Keratinocyte (primary cell): Measurements from ENCODE around the gene BTBD17.

Source experiments
- EZH2 ChIP-seq: IDR thresholded peaks from one replicate; pipeline ENCODE4 v1.6.1; 2012; ENCODE audit warnings: inconsistent platforms, mild to moderate bottlenecking, low read length, moderate library complexity
- TF ChIP-seq, protein P1 (sequence below), 3 experiments: IDR thresholded peaks in 1 of 3; conservative IDR thresholded peaks in 1 of 3; optimal IDR thresholded peaks in 1 of 3; 2 replicates in 2 of 3; 3 replicates in 1 of 3; pipeline versions ENCODE3 to v1.5.1; 2011; ENCODE audit warnings: low read length in 3 of 3, mild to moderate bottlenecking in 3 of 3, moderate library complexity in 2 of 3, control low read depth in 1 of 3, inconsistent platforms in 1 of 3; ENCODE audit not compliant: insufficient read depth in 2 of 3; ENCODE audit errors: extremely low read depth in 1 of 3

DNA sequence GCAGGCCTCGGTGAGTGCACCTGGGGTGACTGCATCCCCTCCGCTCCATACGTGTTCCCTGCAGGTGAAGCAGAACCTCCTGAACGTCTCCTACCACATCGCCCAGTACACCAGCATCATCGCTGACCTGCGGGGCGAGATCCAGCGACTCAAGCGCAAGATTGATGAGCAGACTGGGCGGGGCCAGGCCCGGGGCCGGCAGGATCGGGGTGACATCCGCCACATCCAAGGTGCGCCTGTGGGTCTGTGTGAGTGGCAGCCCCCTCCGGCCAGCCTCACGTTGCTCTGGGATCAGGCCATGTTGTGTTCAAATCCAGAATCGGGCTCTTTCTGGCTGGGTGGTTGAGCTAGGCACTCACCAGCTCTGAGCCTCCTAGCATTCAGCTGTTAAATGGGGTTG is 12.5 kb downstream of the BTBD17 start:
- TF ChIP-seq, protein P1, sequence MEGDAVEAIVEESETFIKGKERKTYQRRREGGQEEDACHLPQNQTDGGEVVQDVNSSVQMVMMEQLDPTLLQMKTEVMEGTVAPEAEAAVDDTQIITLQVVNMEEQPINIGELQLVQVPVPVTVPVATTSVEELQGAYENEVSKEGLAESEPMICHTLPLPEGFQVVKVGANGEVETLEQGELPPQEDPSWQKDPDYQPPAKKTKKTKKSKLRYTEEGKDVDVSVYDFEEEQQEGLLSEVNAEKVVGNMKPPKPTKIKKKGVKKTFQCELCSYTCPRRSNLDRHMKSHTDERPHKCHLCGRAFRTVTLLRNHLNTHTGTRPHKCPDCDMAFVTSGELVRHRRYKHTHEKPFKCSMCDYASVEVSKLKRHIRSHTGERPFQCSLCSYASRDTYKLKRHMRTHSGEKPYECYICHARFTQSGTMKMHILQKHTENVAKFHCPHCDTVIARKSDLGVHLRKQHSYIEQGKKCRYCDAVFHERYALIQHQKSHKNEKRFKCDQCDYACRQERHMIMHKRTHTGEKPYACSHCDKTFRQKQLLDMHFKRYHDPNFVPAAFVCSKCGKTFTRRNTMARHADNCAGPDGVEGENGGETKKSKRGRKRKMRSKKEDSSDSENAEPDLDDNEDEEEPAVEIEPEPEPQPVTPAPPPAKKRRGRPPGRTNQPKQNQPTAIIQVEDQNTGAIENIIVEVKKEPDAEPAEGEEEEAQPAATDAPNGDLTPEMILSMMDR (optimal IDR thresholded peaks at IDR 0.05 in 1 of 3, IDR thresholded peaks at IDR 0.05 in 1 of 3, conservative IDR thresholded peaks at IDR 0.05 in 1 of 3; ENCODE audit: extremely low read depth in 1 of 3, insufficient read depth in 2 of 3, low read length in 3 of 3): no peak
- TF ChIP-seq EZH2: no peak
